Erythroblast (primary cell): ENCODE results near the gene CYP26A1.

ENCODE experiments used
- GATA1 ChIP-seq: IDR thresholded peaks from 2 replicates; pipeline ENCODE4 v1.6.1; 2011; ENCODE audit warnings: low read depth, mild to moderate bottlenecking, control low read depth, low read length, moderate library complexity
- POLR2A ChIP-seq: IDR thresholded peaks from 2 replicates; pipeline ENCODE4 v1.6.1; 2011; ENCODE audit warnings: mild to moderate bottlenecking, low read length

- no peak for TF ChIP-seq POLR2A
- no peak for TF ChIP-seq GATA1
Observed at GRCh38 chr10:93071177-93071472, 2.6 kb upstream of the CYP26A1 start.
